ENCODE results near the gene NPIPB8. TPM values are rescaled to one million over a fixed set of nuclear protein-coding genes. Genes with fewer than 3 reads are reported as not detected.
"Not testable (repeated sequence)": the region's sequence is repeated elsewhere in the genome, so short reads cannot be mapped to it uniquely, and the experiment has no call there.

Gene NPIPB8
- total and polyA plus RNA-seq, 8 donors, result 0.16 to 6.0 (median 1.4) TPM

- peaks cover 0 to 56% of the 10 kb centered on the region in 2 donors for H3K36me3 ChIP-seq
Observed at GRCh38 chr16:28592511-28592910, 45.4 kb upstream of the NPIPB8 start.

GRCh38 chr16:28592979-28593553 lies 44.8 kb upstream of the NPIPB8 start:
- TF ChIP-seq CTCF (IDR thresholded peaks at IDR 0.05), result no peak
- no peaks in the 10 kb centered on the region for H3K27me3 ChIP-seq
- no peak for DNase-seq
- no peak overlapping the region for H3K4me3 ChIP-seq
- no peak for ATAC-seq
- peaks cover 0 to 20% of the 10 kb centered on the region in 2 donors for H3K4me1 ChIP-seq
- no peaks in the 10 kb centered on the region for H3K9me3 ChIP-seq
- no peak overlapping the region for H3K27ac ChIP-seq
- intact Hi-C loops (cut with DNase I), result no loop called here
- H3K36me3 ChIP-seq, result peaks cover 0 to 54% of the 10 kb centered on the region in 2 donors

More at GRCh38 chr16:28592511-28592910, 45.4 kb upstream of the NPIPB8 start:
- no peak for DNase-seq
- no peak for TF ChIP-seq CTCF (IDR thresholded peaks at IDR 0.05)
- no peak for ATAC-seq
- Histone ChIP-seq H3K9me3 (no peaks in the 10 kb centered on the region), H3K4me1 (peaks cover 0 to 15% of the 10 kb centered on the region in 2 donors), H3K27ac (no peak overlapping the region), H3K27me3 (no peaks in the 10 kb centered on the region), H3K4me3 (no peak overlapping the region)
- intact Hi-C loops (cut with DNase I), result no loop called here

- Histone ChIP-seq H3K4me1 (peaks cover 0 to 21% of the 10 kb centered on the region in 2 donors), H3K36me3 (peaks cover 0 to 30% of the 10 kb centered on the region in 2 donors)
- DNase-seq; H3K27me3 ChIP-seq; ATAC-seq; H3K4me3 ChIP-seq; H3K27ac ChIP-seq; intact Hi-C loops (cut with DNase I); H3K9me3 ChIP-seq: not testable (repeated sequence)
Observed at GRCh38 chr16:28595451-28595850, 42.4 kb upstream of the NPIPB8 start.

- Histone ChIP-seq H3K4me1 (peaks cover 0 to 21% of the 10 kb centered on the region in 2 donors), H3K9me3 (no peaks in the 10 kb centered on the region), H3K36me3 (peaks cover 0 to 23% of the 10 kb centered on the region in 2 donors), H3K27ac (peak overlapping the region; percentile 56 to 71), H3K4me3 (peak overlapping the region in 1 of 2 donors; percentile 20), H3K27me3 (no peaks in the 10 kb centered on the region)
- intact Hi-C loops (cut with DNase I), result no loop called here
- DNase-seq (no peak), ATAC-seq (peak; percentile 9)
- no peak for TF ChIP-seq CTCF (IDR thresholded peaks at IDR 0.05)
Observed at GRCh38 chr16:28596115-28596630, 41.7 kb upstream of the NPIPB8 start.

GRCh38 chr16:28596840-28597691 lies 40.8 kb upstream of the NPIPB8 start, which contains the start of gene SULT1A2:
Gene SULT1A2 (minus strand): TSS chr16:28597050. CDS start chr16:28595930, 1,120 bp downstream.
- ATAC-seq, result peak; percentile 78
- Histone ChIP-seq H3K4me3 (peak within 1 kb of the TSS in 1 of 2 donors; percentile 20), H3K27ac (peak within 1 kb of the TSS; percentile 56 to 71), H3K9me3 (no peaks in the 10 kb centered on the region), H3K36me3 (peaks cover 0 to 14% of the 10 kb centered on the region in 2 donors), H3K27me3 (no peaks in the 10 kb centered on the region), H3K4me1 (peaks cover 0 to 21% of the 10 kb centered on the region in 2 donors)
- TF ChIP-seq CTCF (IDR thresholded peaks at IDR 0.05), result no peak
- DNase-seq, result peak in 2 of 4 donors; percentile 64 to 68
- intact Hi-C loops (cut with DNase I), result no loop called here

All from left lung (tissue), 10 donors.